ENCODE measurements around the gene ADD1. TPM values are rescaled to one million over a fixed set of nuclear protein-coding genes. Genes with fewer than 3 reads are reported as not detected.

The ADD1 gene
- total and polyA plus RNA-seq, 4 donors: 127 to 400 (median 268) TPM

GRCh38 chr4:2923141-2923551 lies 79.5 kb downstream of the ADD1 start:
- peaks cover 5 to 38% (median 24%) of the 10 kb centered on the region in 4 donors for H3K36me3 ChIP-seq (ENCODE audit: control insufficient read depth in 4 of 4, insufficient read depth in 4 of 4, low read length in 4 of 4)
- H3K9ac ChIP-seq (ENCODE audit: insufficient read depth in 1 of 2, low read length in 2 of 2): no peak overlapping the region

GRCh38 chr4:2923668-2924173 lies 80.1 kb downstream of the ADD1 start:
- Histone ChIP-seq H3K27ac (ENCODE audit: low read depth in 1 of 2, low read length in 1 of 2) (no peak overlapping the region), H3K36me3 (ENCODE audit: control insufficient read depth in 4 of 4, insufficient read depth in 4 of 4, low read length in 4 of 4) (peaks cover 7 to 44% (median 24%) of the 10 kb centered on the region in 4 donors), H3K4me3 (no peak overlapping the region), H3K27me3 (ENCODE audit: control insufficient read depth in 3 of 3, insufficient read depth in 3 of 3, low read length in 2 of 3) (no peaks in the 10 kb centered on the region), H3K9me3 (ENCODE audit: control insufficient read depth in 4 of 4, insufficient read depth in 3 of 4, low read length in 3 of 4) (no peaks in the 10 kb centered on the region), H3K9ac (ENCODE audit: insufficient read depth in 1 of 2, low read length in 2 of 2) (no peak overlapping the region), H3K4me1 (ENCODE audit: control insufficient read depth in 5 of 5, insufficient read depth in 5 of 5, low read length in 5 of 5) (peaks cover 0 to 12% (median 0%) of the 10 kb centered on the region in 5 donors)
- TF ChIP-seq CTCF (IDR thresholded peaks at IDR 0.05; ENCODE audit: control extremely low read depth, extremely low read depth): no peak
- no peak for ATAC-seq (ENCODE audit: insufficient read depth, low FRiP score)
- 84 to 87% methylated on average over 16 of the region's 16 CpGs for WGBS, 2 donors
- peak in 1 of 3 donors; percentile 14 for DNase-seq

More at GRCh38 chr4:2923141-2923551, 79.5 kb downstream of the ADD1 start:
- H3K27me3 ChIP-seq (ENCODE audit: control insufficient read depth in 3 of 3, insufficient read depth in 3 of 3, low read length in 2 of 3): no peaks in the 10 kb centered on the region
- H3K4me1 ChIP-seq (ENCODE audit: control insufficient read depth in 5 of 5, insufficient read depth in 5 of 5, low read length in 5 of 5): peaks cover 0 to 12% (median 0%) of the 10 kb centered on the region in 5 donors
- ATAC-seq (ENCODE audit: insufficient read depth, low FRiP score) (no peak), DNase-seq (no peak)
- H3K27ac ChIP-seq (ENCODE audit: low read depth in 1 of 2, low read length in 1 of 2): no peak overlapping the region
- H3K4me3 ChIP-seq: no peak overlapping the region
- 58 to 64% methylated on average over 10 of the region's 10 CpGs for WGBS, 2 donors
- TF ChIP-seq CTCF (IDR thresholded peaks at IDR 0.05; ENCODE audit: control extremely low read depth, extremely low read depth): no peak
- H3K9me3 ChIP-seq (ENCODE audit: control insufficient read depth in 4 of 4, insufficient read depth in 3 of 4, low read length in 3 of 4): no peaks in the 10 kb centered on the region

GRCh38 chr4:2924286-2924685 lies 80.6 kb downstream of the ADD1 start:
- Histone ChIP-seq H3K9ac (ENCODE audit: insufficient read depth in 1 of 2, low read length in 2 of 2) (peak overlapping the region; percentile 8 to 11), H3K27ac (ENCODE audit: low read depth in 1 of 2, low read length in 1 of 2) (no peak overlapping the region), H3K27me3 (ENCODE audit: control insufficient read depth in 3 of 3, insufficient read depth in 3 of 3, low read length in 2 of 3) (no peaks in the 10 kb centered on the region), H3K4me3 (no peak overlapping the region), H3K4me1 (ENCODE audit: control insufficient read depth in 5 of 5, insufficient read depth in 5 of 5, low read length in 5 of 5) (peaks cover 0 to 17% (median 0%) of the 10 kb centered on the region in 5 donors), H3K36me3 (ENCODE audit: control insufficient read depth in 4 of 4, insufficient read depth in 4 of 4, low read length in 4 of 4) (peaks cover 10 to 48% (median 25%) of the 10 kb centered on the region in 4 donors), H3K9me3 (ENCODE audit: control insufficient read depth in 4 of 4, insufficient read depth in 3 of 4, low read length in 3 of 4) (no peaks in the 10 kb centered on the region)
- DNase-seq: peak in 1 of 3 donors; percentile 22
- no peak for TF ChIP-seq CTCF (IDR thresholded peaks at IDR 0.05; ENCODE audit: control extremely low read depth, extremely low read depth)
- WGBS, 2 donors: 80 to 84% methylated on average over 8 of the region's 8 CpGs
- ATAC-seq (ENCODE audit: insufficient read depth, low FRiP score): no peak
